NCI-H748 (cell line): Measurements from ENCODE around the gene GPC1.

Experiments used
- DNase-seq: peaks from one replicate; lab custom pipeline; 2025; ENCODE audit not compliant: unreplicated experiment; lab: John Stamatoyannopoulos, UW

GPC1 gene

GRCh38 chr2:240509667-240510512 is 74.4 kb downstream of the GPC1 start:
- no peak for DNase-seq

- DNase-seq, result no peak
Measured at GRCh38 chr2:240510513-240511210, 75.2 kb downstream of the GPC1 start.

GRCh38 chr2:240511351-240512108 is 76.1 kb downstream of the GPC1 start:
- DNase-seq, result no peak

GRCh38 chr2:240512109-240512485 is 76.6 kb downstream of the GPC1 start:
- no peak for DNase-seq

- DNase-seq, result no peak
Measured at GRCh38 chr2:240512666-240513535, 77.4 kb downstream of the GPC1 start.

- peak; percentile 69 for DNase-seq
Measured at GRCh38 chr2:240513549-240514287, 78.3 kb downstream of the GPC1 start.

GRCh38 chr2:240514631-240515030 is 79.2 kb downstream of the GPC1 start:
- no peak for DNase-seq

- DNase-seq, result no peak
Measured at GRCh38 chr2:240517342-240517741, 81.9 kb downstream of the GPC1 start.
